Neural cell (in vitro differentiated cells): ENCODE data around the gene TXN2. TPM values are rescaled to one million over a fixed set of nuclear protein-coding genes. Genes with fewer than 3 reads are reported as not detected.
"Not testable (repeated sequence)": the region's sequence is repeated elsewhere in the genome, so short reads cannot be mapped to it uniquely, and the experiment has no call there.

Experiments used
- H2AFZ ChIP-seq: fragments of 200-600, 300-800 bp; sonication (generic), shearing (Covaris generic); 2 replicates; pipeline ENCODE4 v1.6.0; 2014; ENCODE audit warnings: low read depth, mild to moderate bottlenecking, antibody characterized with exemption, low read length, moderate library complexity
- H3F3A ChIP-seq: fragments of 200-600 bp; shearing (Covaris generic); 2 replicates; pipeline ENCODE4 v1.6.1; 2016; ENCODE audit warnings: mild to moderate bottlenecking, moderate library complexity, mixed read lengths, antibody characterized with exemption, low read length; ENCODE audit not compliant: insufficient read depth, poor library complexity, severe bottlenecking
- H3K27ac ChIP-seq: fragments of 200-600, 300-800 bp; sonication (generic), shearing (Covaris generic); 2 replicates; pipeline ENCODE4 v1.5.1; 2014; ENCODE audit warnings: mild to moderate bottlenecking, low read length, moderate library complexity
- H3K27me3 ChIP-seq: fragments of 300-800, 200-600 bp; sonication (generic), shearing (Covaris generic); 2 replicates; pipeline ENCODE4 v1.6.0; 2014; ENCODE audit warnings: mild to moderate bottlenecking, low read depth, low read length, moderate library complexity; ENCODE audit not compliant: insufficient read depth
- H3K36me3 ChIP-seq: fragments of 300-800, 200-600 bp; sonication (generic), shearing (Covaris generic); 2 replicates; pipeline ENCODE4 v1.5.1; 2014; ENCODE audit warnings: mild to moderate bottlenecking, antibody characterized with exemption, low read length, moderate library complexity; ENCODE audit not compliant: insufficient read depth
- H3K4me2 ChIP-seq: fragments of 300-800, 200-600 bp; sonication (generic), shearing (Covaris generic); 2 replicates; pipeline ENCODE4 v1.6.0; 2014; ENCODE audit warnings: mild to moderate bottlenecking, low read length
- H3K4me3 ChIP-seq: fragments of 300-800, 200-600 bp; sonication (generic), shearing (Covaris generic); 2 replicates; pipeline ENCODE4 v1.5.1; 2014; ENCODE audit warnings: mild to moderate bottlenecking, low read length, moderate library complexity
- H3K79me2 ChIP-seq: fragments of 200-600 bp; shearing (Covaris generic); replicated peaks from 2 replicates; pipeline ENCODE4 v1.6.0; 2014; ENCODE audit warnings: mild to moderate bottlenecking, low read length, moderate library complexity; ENCODE audit not compliant: insufficient read depth
- H3K9ac ChIP-seq: fragments of 300-800, 200-600 bp; sonication (generic), shearing (Covaris generic); 2 replicates; pipeline ENCODE4 v1.6.1; 2016; ENCODE audit warnings: mild to moderate bottlenecking, low read length, mixed read lengths
- H3K9me2 ChIP-seq: fragments of 200-600 bp; shearing (Covaris generic); 2 replicates; pipeline ENCODE4 v1.6.1; 2016; ENCODE audit warnings: mild to moderate bottlenecking, low read length, mixed read lengths; ENCODE audit not compliant: insufficient read depth
- H3K9me3 ChIP-seq: fragments of 200-600, 300-800 bp; sonication (generic), shearing (Covaris generic); 2 replicates; pipeline ENCODE4 v1.6.1; 2016; ENCODE audit warnings: mild to moderate bottlenecking, mixed run types, low read length, moderate library complexity, mixed read lengths
- H4K20me1 ChIP-seq: fragments of 200-600 bp; shearing (Covaris generic); 2 replicates; pipeline ENCODE4 v1.6.1; 2016; ENCODE audit warnings: mild to moderate bottlenecking, mixed run types; ENCODE audit not compliant: insufficient read depth
- EP300 ChIP-seq: fragments of 450-650 bp; conservative IDR thresholded peaks from 2 replicates; pipeline ENCODE4 v1.6.1; 2014; ENCODE audit warnings: antibody characterized with exemption, mild to moderate bottlenecking, moderate library complexity; ENCODE audit not compliant: poor library complexity, severe bottlenecking
- EZH2 ChIP-seq: fragments of 200-600, 300-800 bp; shearing (Covaris generic), sonication (generic); IDR thresholded peaks from 2 replicates; pipeline ENCODE4 v1.6.1; 2014; ENCODE audit warnings: antibody characterized with exemption, low read length, borderline replicate concordance, mild to moderate bottlenecking; ENCODE audit not compliant: insufficient read depth, poor library complexity, severe bottlenecking
- MXI1 ChIP-seq: fragments of 450-650 bp; conservative IDR thresholded peaks from 2 replicates; pipeline ENCODE4 v1.6.1; 2014; ENCODE audit warnings: antibody characterized with exemption, mild to moderate bottlenecking; ENCODE audit not compliant: poor library complexity, severe bottlenecking
- POLR2AphosphoS5 ChIP-seq: IDR thresholded peaks from 2 replicates; pipeline ENCODE4 v1.6.1; 2012
- RAD21 ChIP-seq: fragments of 450-650 bp; conservative IDR thresholded peaks from 2 replicates; pipeline ENCODE4 v1.6.1; 2014; ENCODE audit warnings: antibody characterized with exemption, mild to moderate bottlenecking, moderate library complexity
- SMC3 ChIP-seq: fragments of 450-650 bp; conservative IDR thresholded peaks from 2 replicates; pipeline ENCODE4 v1.6.1; 2014; ENCODE audit warnings: antibody characterized with exemption, mild to moderate bottlenecking, moderate library complexity; ENCODE audit not compliant: poor library complexity
- TAF1 ChIP-seq: IDR thresholded peaks from 2 replicates; pipeline ENCODE4 v1.6.1; 2012; ENCODE audit warnings: low read depth
- polyA plus RNA-seq: library from polyadenylated mRNA; depleted of rRNA; stranded (reverse); fragments of >200 nt; gene quantifications from 2 replicates; pipeline ENCODE4 v1.2.3, GENCODE V29; 2014
- TF ChIP-seq, protein P1 (sequence below): IDR thresholded peaks from 2 replicates; pipeline ENCODE4 v1.6.1; 2012; ENCODE audit warnings: borderline replicate concordance
- TF ChIP-seq, protein P2 (sequence below): fragments of 450-650 bp; IDR thresholded peaks from 2 replicates; pipeline ENCODE4 v1.5.1; 2014; ENCODE audit warnings: antibody characterized with exemption, mild to moderate bottlenecking, moderate library complexity; ENCODE audit not compliant: poor library complexity, severe bottlenecking

TXN2 gene
- polyA plus RNA-seq, 1 donor from 2014 or later = 26.2 TPM

DNA sequence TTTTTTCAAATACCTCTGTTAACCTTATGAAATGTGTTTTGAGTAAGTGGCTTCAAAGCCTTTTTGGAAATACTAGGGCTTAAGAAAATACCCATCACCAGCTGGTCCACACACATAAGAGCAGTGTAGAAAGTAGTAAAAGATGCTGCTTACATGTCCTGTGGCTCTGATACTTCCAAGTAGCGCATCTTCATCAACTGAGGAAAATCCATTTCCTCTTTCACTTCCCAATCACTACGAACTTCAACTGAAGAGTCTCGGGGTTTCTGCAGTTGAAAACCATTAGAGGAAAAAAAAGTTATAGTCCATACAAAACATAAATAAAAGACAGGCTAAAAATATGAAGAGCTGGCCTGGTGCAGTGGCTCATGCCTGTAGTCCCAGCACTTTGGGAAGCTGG lies 39.0 kb upstream of the TXN2 start:
- no peak for TF ChIP-seq RAD21
- TF ChIP-seq SMC3 = no peak
- no peak for TF ChIP-seq MXI1
- no peak for TF ChIP-seq POLR2AphosphoS5
- TF ChIP-seq, protein P1, sequence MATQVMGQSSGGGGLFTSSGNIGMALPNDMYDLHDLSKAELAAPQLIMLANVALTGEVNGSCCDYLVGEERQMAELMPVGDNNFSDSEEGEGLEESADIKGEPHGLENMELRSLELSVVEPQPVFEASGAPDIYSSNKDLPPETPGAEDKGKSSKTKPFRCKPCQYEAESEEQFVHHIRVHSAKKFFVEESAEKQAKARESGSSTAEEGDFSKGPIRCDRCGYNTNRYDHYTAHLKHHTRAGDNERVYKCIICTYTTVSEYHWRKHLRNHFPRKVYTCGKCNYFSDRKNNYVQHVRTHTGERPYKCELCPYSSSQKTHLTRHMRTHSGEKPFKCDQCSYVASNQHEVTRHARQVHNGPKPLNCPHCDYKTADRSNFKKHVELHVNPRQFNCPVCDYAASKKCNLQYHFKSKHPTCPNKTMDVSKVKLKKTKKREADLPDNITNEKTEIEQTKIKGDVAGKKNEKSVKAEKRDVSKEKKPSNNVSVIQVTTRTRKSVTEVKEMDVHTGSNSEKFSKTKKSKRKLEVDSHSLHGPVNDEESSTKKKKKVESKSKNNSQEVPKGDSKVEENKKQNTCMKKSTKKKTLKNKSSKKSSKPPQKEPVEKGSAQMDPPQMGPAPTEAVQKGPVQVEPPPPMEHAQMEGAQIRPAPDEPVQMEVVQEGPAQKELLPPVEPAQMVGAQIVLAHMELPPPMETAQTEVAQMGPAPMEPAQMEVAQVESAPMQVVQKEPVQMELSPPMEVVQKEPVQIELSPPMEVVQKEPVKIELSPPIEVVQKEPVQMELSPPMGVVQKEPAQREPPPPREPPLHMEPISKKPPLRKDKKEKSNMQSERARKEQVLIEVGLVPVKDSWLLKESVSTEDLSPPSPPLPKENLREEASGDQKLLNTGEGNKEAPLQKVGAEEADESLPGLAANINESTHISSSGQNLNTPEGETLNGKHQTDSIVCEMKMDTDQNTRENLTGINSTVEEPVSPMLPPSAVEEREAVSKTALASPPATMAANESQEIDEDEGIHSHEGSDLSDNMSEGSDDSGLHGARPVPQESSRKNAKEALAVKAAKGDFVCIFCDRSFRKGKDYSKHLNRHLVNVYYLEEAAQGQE = no peak
- TF ChIP-seq, protein P2, sequence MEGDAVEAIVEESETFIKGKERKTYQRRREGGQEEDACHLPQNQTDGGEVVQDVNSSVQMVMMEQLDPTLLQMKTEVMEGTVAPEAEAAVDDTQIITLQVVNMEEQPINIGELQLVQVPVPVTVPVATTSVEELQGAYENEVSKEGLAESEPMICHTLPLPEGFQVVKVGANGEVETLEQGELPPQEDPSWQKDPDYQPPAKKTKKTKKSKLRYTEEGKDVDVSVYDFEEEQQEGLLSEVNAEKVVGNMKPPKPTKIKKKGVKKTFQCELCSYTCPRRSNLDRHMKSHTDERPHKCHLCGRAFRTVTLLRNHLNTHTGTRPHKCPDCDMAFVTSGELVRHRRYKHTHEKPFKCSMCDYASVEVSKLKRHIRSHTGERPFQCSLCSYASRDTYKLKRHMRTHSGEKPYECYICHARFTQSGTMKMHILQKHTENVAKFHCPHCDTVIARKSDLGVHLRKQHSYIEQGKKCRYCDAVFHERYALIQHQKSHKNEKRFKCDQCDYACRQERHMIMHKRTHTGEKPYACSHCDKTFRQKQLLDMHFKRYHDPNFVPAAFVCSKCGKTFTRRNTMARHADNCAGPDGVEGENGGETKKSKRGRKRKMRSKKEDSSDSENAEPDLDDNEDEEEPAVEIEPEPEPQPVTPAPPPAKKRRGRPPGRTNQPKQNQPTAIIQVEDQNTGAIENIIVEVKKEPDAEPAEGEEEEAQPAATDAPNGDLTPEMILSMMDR = no peak
- no peak for TF ChIP-seq EZH2
- TF ChIP-seq EP300 = no peak
- no peak for TF ChIP-seq TAF1
- Histone ChIP-seq H3K4me2 (no peak overlapping the region), H4K20me1 (no peaks in the 10 kb centered on the region), H3K9ac (no peak overlapping the region), H3K27me3 (no peaks in the 10 kb centered on the region), H2AFZ (no peak overlapping the region), H3K9me2 (no peaks in the 10 kb centered on the region), H3F3A (no peaks in the 10 kb centered on the region), H3K27ac (no peak overlapping the region), H3K4me3 (no peak overlapping the region), H3K79me2 (no peaks in the 10 kb centered on the region), H3K9me3 (no peaks in the 10 kb centered on the region), H3K36me3 (peaks cover 4% of the 10 kb centered on the region)

DNA sequence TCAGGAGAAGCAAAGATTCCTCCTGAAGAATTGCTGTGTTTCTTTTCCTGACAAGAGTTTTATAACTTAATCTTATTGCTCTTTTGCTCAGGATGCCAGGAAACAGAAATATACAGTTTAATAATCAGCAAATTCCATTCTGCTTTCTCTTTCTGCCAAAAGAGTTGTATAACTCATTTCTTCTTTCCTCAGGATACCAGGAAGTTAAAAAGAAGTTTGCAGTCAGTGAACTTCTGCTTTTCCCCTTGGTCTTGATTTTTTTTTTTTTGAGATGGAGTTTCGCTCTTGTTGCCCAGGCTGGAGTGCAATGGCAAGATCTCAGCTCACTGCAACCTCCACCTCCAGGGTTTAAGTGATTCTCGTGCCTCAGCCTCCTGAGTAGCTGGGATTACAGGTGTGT lies 38.5 kb upstream of the TXN2 start:
- H4K20me1 ChIP-seq, H3K9ac ChIP-seq, H3K27ac ChIP-seq, H3F3A ChIP-seq, H3K4me3 ChIP-seq, H3K4me2 ChIP-seq, H3K9me3 ChIP-seq, H2AFZ ChIP-seq, H3K9me2 ChIP-seq, H3K27me3 ChIP-seq, H3K79me2 ChIP-seq, H3K36me3 ChIP-seq: not testable (repeated sequence)

DNA sequence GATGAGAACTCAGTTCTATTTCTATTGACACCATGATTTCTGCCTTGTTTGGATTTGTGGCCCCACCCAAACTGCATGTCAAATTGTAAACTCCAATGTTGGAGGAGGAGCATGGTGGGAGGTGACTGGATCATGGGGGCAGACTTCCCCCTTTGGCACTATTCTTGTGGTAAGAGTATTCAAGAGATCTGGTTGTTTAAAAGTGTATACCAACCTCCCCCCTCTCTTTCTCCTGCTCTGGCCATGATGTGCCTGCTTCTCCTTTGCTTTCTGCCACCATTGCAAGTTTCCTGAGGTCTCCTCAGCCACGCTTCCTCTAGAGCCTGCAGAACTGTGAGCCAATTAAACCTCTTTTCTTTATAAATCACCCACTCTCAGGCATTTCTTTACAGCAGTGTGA lies 33.3 kb upstream of the TXN2 start:
- Histone ChIP-seq H3F3A (no peaks in the 10 kb centered on the region), H3K9ac (no peak overlapping the region), H3K79me2 (no peaks in the 10 kb centered on the region), H2AFZ (no peak overlapping the region), H3K9me3 (no peaks in the 10 kb centered on the region), H3K36me3 (peaks cover 4% of the 10 kb centered on the region), H3K27me3 (no peaks in the 10 kb centered on the region), H3K9me2 (no peaks in the 10 kb centered on the region), H3K4me3 (no peak overlapping the region), H4K20me1 (no peaks in the 10 kb centered on the region), H3K4me2 (no peak overlapping the region), H3K27ac (no peak overlapping the region)
- TF ChIP-seq, protein P1 = no peak
- no peak for TF ChIP-seq EZH2
- TF ChIP-seq POLR2AphosphoS5 = no peak
- no peak for TF ChIP-seq EP300
